Tibial artery (tissue), 4 donors: ENCODE measurements around the gene EIF2S2.

Source experiments
- DNase-seq, 2 donors: peaks; one replicate each; pipeline ENCODE4 v3.0.0-alpha.2; 2019
- H3K27ac ChIP-seq, 2 donors: fragments of 200-600 bp; sonication (generic) in 1 of 2; 1 replicate in 1 of 2; 2 replicates in 1 of 2; pipeline ENCODE4 v1.5.1; 2018 to 2019; ENCODE audit warnings: mild to moderate bottlenecking in 1 of 2
- H3K27me3 ChIP-seq, 2 donors: fragments of 200-600 bp; sonication (generic) in 1 of 2; one replicate each; pipeline versions ENCODE4 v1.5.1 to v1.6.0; 2016 to 2019
- H3K36me3 ChIP-seq, 3 donors: fragments of 200-600 bp; sonication (generic) in 2 of 3; one replicate each; pipeline ENCODE4 v1.5.1; 2016 to 2019; ENCODE audit warnings: mild to moderate bottlenecking in 2 of 3
- H3K4me1 ChIP-seq, 4 donors: fragments of 200-600 bp; sonication (generic) in 2 of 4; 1 replicate in 3 of 4; 2 replicates in 1 of 4; pipeline ENCODE4 v1.5.1; 2016 to 2019
- H3K4me3 ChIP-seq, 2 donors: fragments of 200-600 bp; sonication (generic) in 1 of 2; 1 replicate in 1 of 2; 2 replicates in 1 of 2; pipeline ENCODE4 v1.5.1; 2018 to 2019; ENCODE audit warnings: mild to moderate bottlenecking in 2 of 2
- H3K9me3 ChIP-seq, 3 donors: fragments of 200-600 bp; sonication (generic) in 1 of 3; one replicate each; pipeline ENCODE4 v1.5.1; 2016 to 2019
- intact Hi-C: fragments of 100-400 bp; cut with DNase I; formaldehyde crosslinking; loops from one replicate; pipeline ENCODE4 v1.15.0; 2023; ENCODE audit warnings: low total_unique reads
- TF ChIP-seq, protein P1 (sequence below), 2 experiments: fragments of 200-600 bp in 1 of 2; fragments of 450-650 bp in 1 of 2; IDR thresholded peaks; one replicate each; pipeline ENCODE4 v1.5.1; 2017 to 2019; ENCODE audit warnings: antibody characterized with exemption in 2 of 2, mild to moderate bottlenecking in 1 of 2, moderate library complexity in 1 of 2

Gene EIF2S2

DNA sequence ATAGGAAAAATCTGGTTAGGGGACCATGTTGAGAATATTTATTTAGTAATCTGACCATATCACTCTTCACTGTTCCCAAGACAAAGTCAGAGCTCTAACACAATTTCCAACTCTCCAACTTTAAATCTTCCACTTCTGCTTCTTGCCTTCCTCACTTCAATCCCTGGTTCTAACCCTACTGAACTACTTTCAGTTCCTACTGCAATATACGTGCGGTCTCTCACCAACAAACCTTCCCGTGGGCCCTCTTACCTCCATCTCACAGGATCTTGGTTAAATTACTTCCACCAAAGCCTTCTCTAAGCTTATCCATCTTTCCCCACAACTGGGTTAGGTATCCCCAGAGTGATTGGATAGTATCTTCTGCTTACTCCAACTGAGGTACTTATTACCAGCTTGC, 8.0 kb downstream of the EIF2S2 start:
- Histone ChIP-seq H3K4me1 (peaks cover 0 to 32% (median 7%) of the 10 kb centered on the region in 4 donors), H3K9me3 (no peaks in the 10 kb centered on the region), H3K4me3 (no peak overlapping the region), H3K27ac (no peak overlapping the region), H3K27me3 (no peaks in the 10 kb centered on the region), H3K36me3 (peaks cover 48 to 71% (median 58%) of the 10 kb centered on the region in 3 donors)
- no peak for DNase-seq
- TF ChIP-seq, protein P1, sequence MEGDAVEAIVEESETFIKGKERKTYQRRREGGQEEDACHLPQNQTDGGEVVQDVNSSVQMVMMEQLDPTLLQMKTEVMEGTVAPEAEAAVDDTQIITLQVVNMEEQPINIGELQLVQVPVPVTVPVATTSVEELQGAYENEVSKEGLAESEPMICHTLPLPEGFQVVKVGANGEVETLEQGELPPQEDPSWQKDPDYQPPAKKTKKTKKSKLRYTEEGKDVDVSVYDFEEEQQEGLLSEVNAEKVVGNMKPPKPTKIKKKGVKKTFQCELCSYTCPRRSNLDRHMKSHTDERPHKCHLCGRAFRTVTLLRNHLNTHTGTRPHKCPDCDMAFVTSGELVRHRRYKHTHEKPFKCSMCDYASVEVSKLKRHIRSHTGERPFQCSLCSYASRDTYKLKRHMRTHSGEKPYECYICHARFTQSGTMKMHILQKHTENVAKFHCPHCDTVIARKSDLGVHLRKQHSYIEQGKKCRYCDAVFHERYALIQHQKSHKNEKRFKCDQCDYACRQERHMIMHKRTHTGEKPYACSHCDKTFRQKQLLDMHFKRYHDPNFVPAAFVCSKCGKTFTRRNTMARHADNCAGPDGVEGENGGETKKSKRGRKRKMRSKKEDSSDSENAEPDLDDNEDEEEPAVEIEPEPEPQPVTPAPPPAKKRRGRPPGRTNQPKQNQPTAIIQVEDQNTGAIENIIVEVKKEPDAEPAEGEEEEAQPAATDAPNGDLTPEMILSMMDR (IDR thresholded peaks at IDR 0.05) = no peak
- intact Hi-C loops = no loop called here

DNA sequence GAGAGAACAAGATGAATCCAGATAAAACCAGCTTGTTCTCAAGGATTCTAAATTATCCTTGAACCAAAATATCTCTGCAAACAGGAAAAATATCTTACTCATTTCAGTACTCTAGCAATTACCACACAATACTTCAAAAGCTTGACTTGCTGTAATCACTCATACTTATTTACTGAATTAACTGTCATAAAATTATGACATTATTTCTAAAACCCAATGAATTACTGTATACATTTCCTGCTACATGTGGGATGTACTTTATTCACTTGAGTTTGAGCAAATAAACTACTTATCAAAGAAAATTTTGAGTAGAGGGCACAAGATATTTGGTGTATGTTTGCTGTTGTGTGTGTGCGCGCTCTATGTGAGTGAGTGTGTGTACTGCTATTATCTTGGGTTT, 9.7 kb downstream of the EIF2S2 start:
- Histone ChIP-seq H3K9me3 (no peaks in the 10 kb centered on the region), H3K36me3 (peaks cover 65 to 80% (median 75%) of the 10 kb centered on the region in 3 donors), H3K4me3 (no peak overlapping the region), H3K27ac (no peak overlapping the region), H3K27me3 (no peaks in the 10 kb centered on the region), H3K4me1 (peaks cover 0 to 14% (median 2%) of the 10 kb centered on the region in 4 donors)
- TF ChIP-seq, protein P1 (IDR thresholded peaks at IDR 0.05) = no peak
- no peak for DNase-seq
- intact Hi-C loops = no loop called here

DNA sequence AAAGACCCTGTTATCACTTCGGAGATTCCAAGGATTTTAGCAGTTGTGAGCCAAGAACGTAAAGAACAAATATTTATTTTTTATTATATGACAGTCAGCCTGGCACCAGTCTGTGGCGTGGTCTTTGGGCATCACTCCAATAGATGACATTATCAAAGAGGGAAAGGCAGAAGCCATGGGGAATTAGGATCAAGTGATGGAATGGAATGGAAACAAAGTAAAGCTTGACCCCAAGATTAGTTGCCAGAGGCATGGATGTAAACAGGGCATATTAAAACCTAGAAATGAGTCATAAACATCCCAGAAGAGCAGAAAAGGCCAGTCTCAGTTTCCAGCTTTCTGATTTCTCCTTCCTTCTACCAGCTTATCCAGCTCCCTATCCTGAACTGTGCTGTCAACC, 11.5 kb downstream of the EIF2S2 start:
- TF ChIP-seq, protein P1 (IDR thresholded peaks at IDR 0.05) = no peak
- Histone ChIP-seq H3K4me3 (no peak overlapping the region), H3K4me1 (no peaks in the 10 kb centered on the region), H3K27me3 (no peaks in the 10 kb centered on the region), H3K27ac (no peak overlapping the region), H3K9me3 (no peaks in the 10 kb centered on the region), H3K36me3 (peaks cover 82 to 94% (median 93%) of the 10 kb centered on the region in 3 donors)
- no peak for DNase-seq
- intact Hi-C loops = no loop called here

DNA sequence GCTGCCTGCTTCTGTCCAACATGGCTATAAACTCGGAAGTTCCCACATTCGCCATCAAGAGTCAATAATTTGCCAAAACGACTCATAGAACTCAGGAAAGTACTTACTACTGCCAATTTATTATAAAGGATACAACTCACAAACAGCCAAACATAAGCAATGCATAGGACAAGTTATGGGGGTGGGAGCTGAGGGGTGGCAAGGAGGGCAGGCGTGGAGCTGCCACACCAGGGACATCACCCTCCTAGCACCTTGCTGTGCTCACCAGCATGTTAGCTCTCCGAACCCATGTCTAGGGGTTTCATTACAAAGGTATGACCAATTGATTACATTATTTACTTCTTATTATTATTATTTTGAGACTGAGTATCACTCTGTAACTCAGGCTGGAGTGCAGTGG, 12.4 kb downstream of the EIF2S2 start:
- Histone ChIP-seq H3K36me3 (peaks cover 85 to 97% (median 95%) of the 10 kb centered on the region in 3 donors), H3K27ac (no peak overlapping the region), H3K4me3 (no peak overlapping the region), H3K4me1 (no peaks in the 10 kb centered on the region), H3K9me3 (no peaks in the 10 kb centered on the region), H3K27me3 (no peaks in the 10 kb centered on the region)
- TF ChIP-seq, protein P1 (IDR thresholded peaks at IDR 0.05) = no peak
- intact Hi-C loops = no loop called here
- DNase-seq = no peak

DNA sequence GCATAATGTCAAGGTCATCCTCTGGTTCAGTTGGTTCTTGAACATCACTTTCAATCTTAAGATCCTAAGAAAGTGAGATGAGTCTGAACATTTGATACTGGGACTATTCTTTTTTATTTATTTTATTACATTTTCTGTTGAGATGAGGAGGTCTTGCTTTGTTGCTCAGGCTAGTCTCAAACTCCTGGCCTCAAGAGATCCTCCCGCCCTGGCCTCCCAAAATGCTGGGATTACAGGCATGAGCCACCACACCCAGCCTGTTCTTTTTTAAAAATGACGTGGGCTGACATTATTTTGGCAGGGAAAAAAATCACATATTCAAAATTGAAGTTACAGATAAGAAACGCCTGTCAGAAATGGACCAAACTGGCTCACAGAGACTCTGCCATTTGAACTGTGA, 13.5 kb downstream of the EIF2S2 start:
- no peak overlapping the region for H3K4me3 ChIP-seq
- TF ChIP-seq, protein P1 (IDR thresholded peaks at IDR 0.05) = no peak
- H3K4me1 ChIP-seq = no peaks in the 10 kb centered on the region
- no peak overlapping the region for H3K27ac ChIP-seq
- peaks cover 85 to 96% (median 93%) of the 10 kb centered on the region in 3 donors for H3K36me3 ChIP-seq
- intact Hi-C loops = no loop called here
- no peaks in the 10 kb centered on the region for H3K27me3 ChIP-seq
- H3K9me3 ChIP-seq = no peaks in the 10 kb centered on the region
- DNase-seq = no peak
